Peyer's patch (tissue), 4 donors: Measurements from ENCODE around the gene MPC1.

Experiments used
- CTCF ChIP-seq, 6 experiments: fragments of 450-650 bp in 4 of 6; fragments of 200-600 bp in 2 of 6; sonication (generic) in 1 of 6; IDR thresholded peaks; one replicate each; pipeline ENCODE4 v1.5.1; 2017 to 2019; ENCODE audit warnings: antibody characterized with exemption in 6 of 6, mild to moderate bottlenecking in 3 of 6, moderate library complexity in 1 of 6
- POLR2A ChIP-seq, 2 donors: fragments of 450-650 bp; IDR thresholded peaks; one replicate each; pipeline ENCODE4 v1.5.1; 2017; ENCODE audit warnings: antibody characterized with exemption in 2 of 2, mild to moderate bottlenecking in 2 of 2, moderate library complexity in 2 of 2

GRCh38 chr6:166398348-166398747 is 15.6 kb upstream of the MPC1 start:
- TF ChIP-seq CTCF (IDR thresholded peaks at IDR 0.05) (no peak), POLR2A (IDR thresholded peaks at IDR 0.05) (no peak)
